ENCODE results near the gene CCDC32.

The CCDC32 gene

DNA sequence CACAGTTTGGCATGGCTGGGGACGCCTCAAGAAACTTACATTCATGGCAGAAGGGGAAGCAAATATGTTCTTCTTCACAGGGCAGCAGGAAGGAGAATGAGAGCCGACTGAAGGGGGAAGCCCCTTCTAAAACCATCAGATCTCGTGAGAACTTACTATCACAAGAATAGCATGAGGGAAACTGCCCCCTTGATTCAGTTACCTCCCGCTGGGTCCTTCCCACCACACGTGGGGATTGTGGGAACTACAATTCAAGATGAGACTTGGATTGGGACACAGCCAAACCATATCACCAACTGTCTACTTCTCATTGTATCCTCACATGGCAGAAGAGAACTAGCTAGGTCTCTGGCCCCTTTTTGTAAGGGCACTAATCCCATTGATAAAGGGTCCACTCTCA is 30.5 kb downstream of the CCDC32 start:
- no peaks in the 10 kb centered on the region for H3K4me1 ChIP-seq (ENCODE audit: control insufficient read depth, insufficient read depth, low read length)
- no peaks in the 10 kb centered on the region for H3K36me3 ChIP-seq (ENCODE audit: control insufficient read depth, insufficient read depth, low read length)
- H3K9me3 ChIP-seq (ENCODE audit: control insufficient read depth, low read length) = no peaks in the 10 kb centered on the region
- H3K4me3 ChIP-seq (ENCODE audit: low read length) = no peak overlapping the region
- H3K27me3 ChIP-seq (ENCODE audit: control insufficient read depth, insufficient read depth, low read length) = no peaks in the 10 kb centered on the region
- no peak overlapping the region for H3K9ac ChIP-seq (ENCODE audit: low read length)

DNA sequence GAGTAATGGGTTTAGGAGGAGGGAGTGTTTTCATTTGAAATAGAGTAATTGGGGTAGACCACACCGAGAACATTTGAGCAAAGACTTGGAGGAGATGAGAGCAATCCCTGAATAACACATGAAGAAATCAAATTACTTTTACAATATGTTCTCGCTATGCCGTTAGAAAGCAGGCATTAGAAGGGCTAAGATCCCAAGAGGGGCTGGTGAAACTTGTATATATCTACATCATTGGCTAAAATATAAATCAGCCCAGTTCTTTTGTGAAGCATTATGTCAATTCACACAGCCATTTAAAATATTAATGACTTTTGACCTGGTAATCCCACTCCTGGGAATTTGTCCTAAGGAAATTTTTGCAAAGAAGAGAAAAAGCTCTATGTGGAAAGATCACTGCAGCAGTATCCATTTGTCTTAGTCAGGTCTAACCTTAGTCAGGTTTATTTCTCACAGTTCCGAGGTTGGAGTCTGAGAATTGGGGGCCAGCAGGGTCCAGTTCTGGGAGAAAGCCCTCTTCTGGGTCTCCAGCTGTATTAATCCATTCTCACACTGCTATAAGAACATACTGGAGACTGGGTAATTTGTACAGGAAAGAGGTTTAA is 31.0 kb downstream of the CCDC32 start:
- Histone ChIP-seq H3K36me3 (ENCODE audit: control insufficient read depth, insufficient read depth, low read length) (no peaks in the 10 kb centered on the region), H3K9me3 (ENCODE audit: control insufficient read depth, low read length) (no peaks in the 10 kb centered on the region), H3K4me1 (ENCODE audit: control insufficient read depth, insufficient read depth, low read length) (no peaks in the 10 kb centered on the region), H3K27me3 (ENCODE audit: control insufficient read depth, insufficient read depth, low read length) (no peaks in the 10 kb centered on the region), H3K9ac (ENCODE audit: low read length) (no peak overlapping the region), H3K4me3 (ENCODE audit: low read length) (no peak overlapping the region)

DNA sequence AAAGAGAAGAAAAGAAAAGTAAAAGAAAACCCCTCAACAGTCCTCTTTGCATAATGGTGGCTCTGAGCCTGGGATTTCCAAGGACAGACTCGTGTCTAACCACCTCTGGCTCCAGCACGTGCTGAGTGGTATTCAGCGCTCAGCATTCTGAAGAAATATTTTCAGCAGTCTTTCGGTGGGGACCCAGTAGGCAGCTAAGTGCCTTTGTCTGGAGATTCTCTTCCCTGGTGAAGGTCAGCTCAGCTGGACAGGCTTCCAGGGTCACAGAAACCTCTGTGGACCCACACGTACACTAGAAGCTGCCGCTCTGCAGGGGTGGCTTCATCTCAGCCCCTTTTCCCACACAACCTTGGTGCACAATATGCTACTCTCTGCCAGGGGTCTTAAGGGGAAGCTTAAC is 36.0 kb downstream of the CCDC32 start:
- no peak overlapping the region for H3K9ac ChIP-seq (ENCODE audit: low read length)
- H3K9me3 ChIP-seq (ENCODE audit: control insufficient read depth, low read length) = no peaks in the 10 kb centered on the region

DNA sequence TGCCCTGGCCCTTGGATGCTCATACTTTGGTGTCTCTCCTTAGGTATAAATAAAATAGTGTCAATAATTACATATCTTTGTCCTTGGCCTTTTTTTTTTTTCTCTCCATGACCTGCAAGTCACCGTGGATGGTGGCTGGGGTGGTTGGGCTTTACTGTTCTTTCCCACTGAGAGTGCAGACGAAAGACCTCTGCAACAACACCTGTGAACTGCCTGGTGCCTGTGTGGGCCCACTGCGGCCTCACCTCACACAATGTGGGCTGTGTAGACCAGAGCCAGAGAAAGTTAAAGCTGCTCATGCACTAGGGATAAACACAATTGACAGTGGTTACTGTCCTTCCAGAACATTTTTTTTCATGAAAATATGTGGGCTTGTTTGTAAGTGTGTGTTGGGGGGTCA is 39.0 kb downstream of the CCDC32 start:
- H3K4me1 ChIP-seq (ENCODE audit: control insufficient read depth, insufficient read depth, low read length) = no peaks in the 10 kb centered on the region
- H3K9ac ChIP-seq (ENCODE audit: low read length) = no peak overlapping the region
- no peaks in the 10 kb centered on the region for H3K9me3 ChIP-seq (ENCODE audit: control insufficient read depth, low read length)
- H3K4me3 ChIP-seq (ENCODE audit: low read length) = no peak overlapping the region
- no peaks in the 10 kb centered on the region for H3K36me3 ChIP-seq (ENCODE audit: control insufficient read depth, insufficient read depth, low read length)
- H3K27me3 ChIP-seq (ENCODE audit: control insufficient read depth, insufficient read depth, low read length) = no peaks in the 10 kb centered on the region

More for the DNA sequence above, 36.0 kb downstream of the CCDC32 start:
- Histone ChIP-seq H3K4me3 (ENCODE audit: low read length) (no peak overlapping the region), H3K4me1 (ENCODE audit: control insufficient read depth, insufficient read depth, low read length) (no peaks in the 10 kb centered on the region), H3K36me3 (ENCODE audit: control insufficient read depth, insufficient read depth, low read length) (no peaks in the 10 kb centered on the region), H3K27me3 (ENCODE audit: control insufficient read depth, insufficient read depth, low read length) (no peaks in the 10 kb centered on the region)

DNA sequence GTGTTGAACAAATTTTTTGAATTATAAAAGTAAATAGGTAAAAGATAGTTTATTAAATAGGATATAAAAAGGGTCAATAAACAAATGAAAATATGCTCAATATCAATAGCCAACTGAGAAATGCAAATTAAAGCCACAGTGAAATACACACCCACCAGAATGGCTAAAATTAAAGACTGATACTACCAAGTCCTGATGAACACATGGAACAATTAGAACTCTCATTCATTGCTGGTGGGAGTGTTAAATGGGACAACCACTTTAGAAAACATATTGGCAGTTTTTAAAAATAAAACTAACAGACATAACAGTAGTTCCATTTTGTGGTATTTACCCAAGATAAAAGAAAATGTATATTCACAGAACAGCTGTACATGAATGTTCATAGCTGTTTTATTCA is 41.2 kb downstream of the CCDC32 start:
- no peak overlapping the region for H3K4me3 ChIP-seq (ENCODE audit: low read length)
- H3K9ac ChIP-seq (ENCODE audit: low read length) = no peak overlapping the region
- no peaks in the 10 kb centered on the region for H3K4me1 ChIP-seq (ENCODE audit: control insufficient read depth, insufficient read depth, low read length)
- no peaks in the 10 kb centered on the region for H3K27me3 ChIP-seq (ENCODE audit: control insufficient read depth, insufficient read depth, low read length)
- H3K36me3 ChIP-seq (ENCODE audit: control insufficient read depth, insufficient read depth, low read length) = no peaks in the 10 kb centered on the region
- H3K9me3 ChIP-seq (ENCODE audit: control insufficient read depth, low read length) = no peaks in the 10 kb centered on the region

DNA sequence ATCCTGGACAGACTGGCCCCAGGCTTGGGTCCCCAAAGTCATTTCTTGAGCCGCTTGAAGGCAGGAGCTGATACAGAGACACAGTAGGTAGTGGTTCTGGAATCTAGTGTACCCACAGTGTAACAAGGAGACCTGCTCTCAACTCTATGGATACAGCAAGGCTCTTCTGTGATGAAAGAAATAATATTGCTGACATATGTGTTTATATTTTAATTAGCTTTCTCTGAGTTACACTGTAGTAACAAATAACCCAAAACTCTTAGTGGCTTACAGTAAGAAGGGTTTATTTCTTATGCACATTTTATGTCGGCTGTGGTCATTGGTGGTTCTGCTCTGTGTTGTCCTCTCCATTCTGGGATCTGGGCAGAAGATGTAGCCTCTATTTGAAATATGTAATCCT is 48.5 kb downstream of the CCDC32 start:
- peaks cover 1% of the 10 kb centered on the region for H3K27me3 ChIP-seq (ENCODE audit: control insufficient read depth, insufficient read depth, low read length)
- H3K4me1 ChIP-seq (ENCODE audit: control insufficient read depth, insufficient read depth, low read length) = no peaks in the 10 kb centered on the region
- no peaks in the 10 kb centered on the region for H3K36me3 ChIP-seq (ENCODE audit: control insufficient read depth, insufficient read depth, low read length)
- no peak overlapping the region for H3K9ac ChIP-seq (ENCODE audit: low read length)
- H3K4me3 ChIP-seq (ENCODE audit: low read length) = no peak overlapping the region
- H3K9me3 ChIP-seq (ENCODE audit: control insufficient read depth, low read length) = no peaks in the 10 kb centered on the region

DNA sequence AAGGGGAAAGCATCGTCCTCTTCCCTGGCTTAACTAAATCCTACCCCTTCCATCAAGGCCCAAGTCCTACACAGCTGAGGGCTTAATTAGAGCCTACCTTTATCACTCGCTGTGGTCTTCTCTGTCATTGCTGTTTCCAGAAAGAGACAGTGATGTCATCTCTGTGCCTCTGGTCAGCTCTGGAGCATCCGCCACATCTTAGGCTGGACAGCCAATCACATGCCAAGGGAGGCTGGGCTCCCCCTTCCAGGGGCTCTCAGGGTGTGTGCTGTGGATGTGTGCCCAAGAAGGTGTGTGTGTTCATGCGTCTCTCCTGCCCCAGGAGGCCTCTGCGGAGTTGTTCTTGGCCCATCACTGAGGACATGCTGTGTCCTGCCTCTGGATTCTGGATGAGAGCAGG is 51.2 kb downstream of the CCDC32 start:
- Histone ChIP-seq H3K4me1 (ENCODE audit: control insufficient read depth, insufficient read depth, low read length) (no peaks in the 10 kb centered on the region), H3K36me3 (ENCODE audit: control insufficient read depth, insufficient read depth, low read length) (no peaks in the 10 kb centered on the region), H3K9ac (ENCODE audit: low read length) (no peak overlapping the region), H3K27me3 (ENCODE audit: control insufficient read depth, insufficient read depth, low read length) (peaks cover 11% of the 10 kb centered on the region), H3K9me3 (ENCODE audit: control insufficient read depth, low read length) (no peaks in the 10 kb centered on the region), H3K4me3 (ENCODE audit: low read length) (no peak overlapping the region)

DNA sequence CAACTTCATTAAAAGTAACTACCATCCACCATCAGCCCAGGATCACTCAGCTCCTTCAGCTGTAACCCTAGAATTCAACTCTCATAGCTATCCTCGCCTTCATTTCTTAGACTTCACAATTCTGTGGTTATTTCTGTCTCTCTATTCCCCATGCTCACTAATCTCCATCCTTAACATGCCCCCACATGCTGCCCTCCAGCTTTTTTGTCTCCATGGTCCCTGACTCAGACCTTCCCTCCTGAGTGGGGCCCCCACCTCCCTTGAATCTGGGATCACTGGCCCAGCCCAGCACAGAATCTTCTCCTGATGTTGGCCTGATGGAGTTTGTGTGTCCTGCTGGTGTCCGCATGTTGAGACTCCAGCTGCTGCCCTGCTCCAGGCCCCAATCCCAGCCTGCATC is 52.4 kb downstream of the CCDC32 start:
- no peaks in the 10 kb centered on the region for H3K9me3 ChIP-seq (ENCODE audit: control insufficient read depth, low read length)
- H3K27me3 ChIP-seq (ENCODE audit: control insufficient read depth, insufficient read depth, low read length) = peaks cover 11% of the 10 kb centered on the region
- peak overlapping the region; percentile 48 for H3K9ac ChIP-seq (ENCODE audit: low read length)
- no peaks in the 10 kb centered on the region for H3K36me3 ChIP-seq (ENCODE audit: control insufficient read depth, insufficient read depth, low read length)
- H3K4me3 ChIP-seq (ENCODE audit: low read length) = no peak overlapping the region
- peaks cover under 1% of the 10 kb centered on the region for H3K4me1 ChIP-seq (ENCODE audit: control insufficient read depth, insufficient read depth, low read length)

DNA sequence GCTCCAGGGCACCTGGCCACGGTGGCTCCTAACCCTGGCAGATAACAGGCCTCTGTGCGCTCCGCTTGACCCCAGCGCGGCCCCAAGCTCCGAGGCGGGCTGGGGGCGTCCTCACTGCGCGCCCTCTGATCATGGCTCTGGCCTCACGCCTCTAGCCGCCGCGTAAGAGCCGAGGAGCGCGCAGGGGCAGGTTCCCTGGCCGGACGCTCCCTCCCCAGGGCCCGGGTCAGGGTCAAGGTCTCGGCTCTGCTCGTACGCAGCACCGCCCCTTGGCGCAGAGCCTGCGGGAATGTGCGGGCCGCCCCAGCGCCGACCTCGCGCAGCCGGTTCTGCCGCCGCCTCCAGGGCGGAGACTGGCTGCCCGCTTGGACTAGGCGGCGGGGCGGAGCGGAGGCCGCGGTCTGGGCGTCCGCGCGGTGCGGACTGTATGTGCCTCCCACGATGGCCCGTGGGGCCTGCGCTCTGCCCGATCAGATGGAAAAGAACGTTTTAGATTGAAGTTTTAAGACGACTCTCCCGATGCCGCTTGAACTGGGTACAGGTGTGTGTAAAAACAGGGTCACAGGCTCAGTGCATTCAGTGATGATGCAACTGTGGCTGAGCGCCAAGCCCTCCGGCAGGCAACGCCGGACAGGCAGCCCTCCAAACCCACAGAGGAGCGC is 53.2 kb downstream of the CCDC32 start:
- H3K27me3 ChIP-seq (ENCODE audit: control insufficient read depth, insufficient read depth, low read length) = peaks cover 11% of the 10 kb centered on the region
- no peaks in the 10 kb centered on the region for H3K36me3 ChIP-seq (ENCODE audit: control insufficient read depth, insufficient read depth, low read length)
- H3K4me3 ChIP-seq (ENCODE audit: low read length) = peak overlapping the region; percentile 16
- peak overlapping the region; percentile 48 for H3K9ac ChIP-seq (ENCODE audit: low read length)
- no peaks in the 10 kb centered on the region for H3K9me3 ChIP-seq (ENCODE audit: control insufficient read depth, low read length)
- H3K4me1 ChIP-seq (ENCODE audit: control insufficient read depth, insufficient read depth, low read length) = peaks cover 4% of the 10 kb centered on the region

DNA sequence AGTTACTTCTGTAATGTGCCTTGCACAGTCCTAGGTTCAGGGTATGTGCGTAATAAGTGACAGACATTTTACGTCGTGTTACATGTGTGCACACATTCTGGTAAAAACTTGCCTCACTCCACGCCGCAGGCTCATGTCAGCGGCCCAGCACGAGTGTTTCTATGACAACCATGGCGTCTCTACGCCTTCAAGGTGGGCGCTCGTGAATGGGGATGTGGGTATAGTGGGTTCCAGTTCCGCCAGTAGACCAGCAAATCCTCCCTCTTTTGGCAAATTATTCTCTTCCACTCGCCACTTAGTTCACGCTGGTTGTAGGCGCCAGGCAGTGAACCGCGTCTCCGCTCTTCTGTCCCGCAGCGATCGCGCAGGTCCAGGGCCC is 53.8 kb downstream of the CCDC32 start:
- peaks cover 4% of the 10 kb centered on the region for H3K4me1 ChIP-seq (ENCODE audit: control insufficient read depth, insufficient read depth, low read length)
- no peaks in the 10 kb centered on the region for H3K36me3 ChIP-seq (ENCODE audit: control insufficient read depth, insufficient read depth, low read length)
- peak overlapping the region; percentile 48 for H3K9ac ChIP-seq (ENCODE audit: low read length)
- H3K4me3 ChIP-seq (ENCODE audit: low read length) = peak overlapping the region; percentile 16
- peaks cover 11% of the 10 kb centered on the region for H3K27me3 ChIP-seq (ENCODE audit: control insufficient read depth, insufficient read depth, low read length)
- no peaks in the 10 kb centered on the region for H3K9me3 ChIP-seq (ENCODE audit: control insufficient read depth, low read length)

DNA sequence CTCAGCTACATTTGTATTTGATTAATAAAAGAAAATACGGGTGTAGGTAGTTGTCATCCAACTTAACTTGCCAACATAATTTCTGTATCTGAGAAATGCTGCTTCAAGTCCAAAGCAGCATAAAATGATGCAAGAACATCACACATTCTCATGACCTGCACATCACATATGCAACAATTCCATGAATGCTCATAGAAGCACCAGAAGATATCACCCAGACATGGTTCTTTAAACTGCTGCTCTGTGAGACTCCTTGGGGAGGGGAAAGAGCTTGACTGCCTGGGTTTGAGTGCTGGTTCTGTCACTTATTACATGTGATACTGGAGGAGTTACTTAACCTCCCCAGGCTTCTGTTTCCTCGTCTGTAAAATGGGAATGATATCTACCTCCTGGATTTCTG is 54.6 kb downstream of the CCDC32 start:
- Histone ChIP-seq H3K4me3 (ENCODE audit: low read length) (no peak overlapping the region), H3K9ac (ENCODE audit: low read length) (no peak overlapping the region), H3K4me1 (ENCODE audit: control insufficient read depth, insufficient read depth, low read length) (peaks cover 4% of the 10 kb centered on the region), H3K36me3 (ENCODE audit: control insufficient read depth, insufficient read depth, low read length) (no peaks in the 10 kb centered on the region), H3K27me3 (ENCODE audit: control insufficient read depth, insufficient read depth, low read length) (peaks cover 11% of the 10 kb centered on the region), H3K9me3 (ENCODE audit: control insufficient read depth, low read length) (no peaks in the 10 kb centered on the region)

DNA sequence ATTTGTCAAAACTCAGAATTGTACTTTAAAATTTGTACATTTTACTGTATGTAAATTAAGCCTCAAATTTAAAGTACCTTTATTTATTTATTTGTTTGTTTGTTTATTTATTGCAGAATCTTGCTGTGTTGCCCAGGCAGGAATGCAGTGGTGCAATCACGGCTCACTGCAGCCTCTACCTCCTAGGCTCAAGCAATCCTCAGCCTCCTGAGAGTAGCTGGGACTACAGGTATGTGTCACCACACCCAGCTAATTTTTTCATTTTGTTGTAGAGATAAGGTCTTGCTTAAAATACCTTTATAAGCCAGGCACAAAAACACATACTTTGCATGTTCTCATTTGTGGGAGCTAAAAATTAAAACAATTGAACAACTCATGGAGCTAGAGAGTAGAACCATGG is 56.6 kb downstream of the CCDC32 start:
- H3K36me3 ChIP-seq (ENCODE audit: control insufficient read depth, insufficient read depth, low read length) = no peaks in the 10 kb centered on the region
- H3K9me3 ChIP-seq (ENCODE audit: control insufficient read depth, low read length) = no peaks in the 10 kb centered on the region
- H3K4me3 ChIP-seq (ENCODE audit: low read length) = no peak overlapping the region
- H3K9ac ChIP-seq (ENCODE audit: low read length) = no peak overlapping the region
- H3K27me3 ChIP-seq (ENCODE audit: control insufficient read depth, insufficient read depth, low read length) = peaks cover 11% of the 10 kb centered on the region
- H3K4me1 ChIP-seq (ENCODE audit: control insufficient read depth, insufficient read depth, low read length) = peaks cover 4% of the 10 kb centered on the region
